Gastroesophageal sphincter (tissue), 4 donors: Measurements from ENCODE around the gene CACNB4. TPM values are rescaled to one million over a fixed set of nuclear protein-coding genes. Genes with fewer than 3 reads are reported as not detected.
A peak's percentile ranks its signal among the peaks of the same experiment; 100 is the strongest.

ENCODE experiments used
- ATAC-seq: fragments of 150-250 bp; one replicate; pipeline ENCODE4 v1.9.1; 2016; ENCODE audit warnings: mild to moderate bottlenecking, moderate library complexity
- H3K27ac ChIP-seq, 4 donors: fragments of 200-600 bp; sonication (generic) in 3 of 4; 1 replicate in 3 of 4; 2 replicates in 1 of 4; pipeline ENCODE4 v1.5.1; 2016 to 2019
- H3K27me3 ChIP-seq: fragments of 200-600 bp; sonication (generic); one replicate; pipeline ENCODE4 v1.5.1; 2019
- H3K36me3 ChIP-seq, 2 donors: fragments of 200-600 bp; sonication (generic); one replicate each; pipeline ENCODE4 v1.5.1; 2019; ENCODE audit warnings: control low read depth in 1 of 2
- H3K4me1 ChIP-seq, 3 donors: fragments of 200-600 bp; sonication (generic); 1 replicate in 2 of 3; 2 replicates in 1 of 3; pipeline ENCODE4 v1.5.1; 2016 to 2019; ENCODE audit warnings: control low read depth in 2 of 3
- H3K4me3 ChIP-seq, 2 donors: fragments of 200-600 bp; sonication (generic); one replicate each; pipeline ENCODE4 v1.5.1; 2019; ENCODE audit warnings: mild to moderate bottlenecking in 1 of 2, moderate library complexity in 1 of 2
- H3K9me3 ChIP-seq, 3 donors: fragments of 200-600 bp; sonication (generic); one replicate each; pipeline ENCODE4 v1.5.1; 2017 to 2019; ENCODE audit warnings: control low read depth in 2 of 3
- CTCF ChIP-seq, 4 experiments: fragments of 200-600 bp in 2 of 4; fragments of 450-650 bp in 2 of 4; sonication (generic) in 1 of 4; IDR thresholded peaks; one replicate each; pipeline ENCODE4 v1.5.1; 2017 to 2019; ENCODE audit warnings: antibody characterized with exemption in 4 of 4, mild to moderate bottlenecking in 2 of 4, moderate library complexity in 2 of 4
- EP300 ChIP-seq: sonication (generic); formaldehyde crosslinking; IDR thresholded peaks from one replicate; pipeline ENCODE4 v1.6.1; 2017; ENCODE audit warnings: antibody characterized with exemption, mild to moderate bottlenecking
- POLR2A ChIP-seq, 2 donors: fragments of 450-650 bp; IDR thresholded peaks; one replicate each; pipeline ENCODE4 v1.6.1; 2017; ENCODE audit warnings: antibody characterized with exemption in 2 of 2, mild to moderate bottlenecking in 2 of 2, moderate library complexity in 1 of 2
- POLR2AphosphoS5 ChIP-seq: sonication (generic); formaldehyde crosslinking; IDR thresholded peaks from one replicate; pipeline ENCODE4 v1.6.1; 2017; ENCODE audit warnings: antibody characterized with exemption
- WGBS, 2 donors: methylation state at CpG; one replicate each; pipeline ENCODE4 v1.1.5; 2018; ENCODE audit warnings: low coverage in 1 of 2; 5-methylcytosine and 5-hydroxymethylcytosine counted together
- total RNA-seq, 4 donors: library from RNA; depleted of rRNA; stranded (reverse); fragments of >200 nt; gene quantifications; one replicate each; pipeline ENCODE4 v1.1.0, GENCODE V29; 2016

The CACNB4 gene
- total RNA-seq, 4 donors from 2014 or later, result 1.4 to 5.4 (median 1.9) TPM

- no peaks in the 10 kb centered on the region for H3K9me3 ChIP-seq
- WGBS, 2 donors, result 89 to 100% methylated on average over 3 to 4 of the region's 4 CpGs
- no peak for TF ChIP-seq POLR2A (IDR thresholded peaks at IDR 0.05)
- TF ChIP-seq EP300, result no peak
- no peak for TF ChIP-seq CTCF (IDR thresholded peaks at IDR 0.05)
- TF ChIP-seq POLR2AphosphoS5, result no peak
- no peaks in the 10 kb centered on the region for H3K27me3 ChIP-seq
- H3K4me3 ChIP-seq, result no peak overlapping the region
- no peak overlapping the region for H3K27ac ChIP-seq
- no peaks in the 10 kb centered on the region for H3K36me3 ChIP-seq
- no peak for ATAC-seq
- H3K4me1 ChIP-seq, result no peaks in the 10 kb centered on the region
These were observed 49.3 kb downstream of the CACNB4 start for GRCh38 chr2:152049541-152049940.

- 47 to 57% methylated on average over 3 to 4 of the region's 6 CpGs for WGBS, 2 donors
- H3K4me1 ChIP-seq, result no peaks in the 10 kb centered on the region
- H3K27me3 ChIP-seq, result no peaks in the 10 kb centered on the region
- ATAC-seq, result no peak
- H3K9me3 ChIP-seq, result no peaks in the 10 kb centered on the region
- H3K4me3 ChIP-seq, result no peak overlapping the region
- no peak overlapping the region for H3K27ac ChIP-seq
- peak in 1 of 4 experiments; percentile 11 for TF ChIP-seq CTCF (IDR thresholded peaks at IDR 0.05)
- TF ChIP-seq POLR2AphosphoS5, result no peak
- no peaks in the 10 kb centered on the region for H3K36me3 ChIP-seq
These were observed 50.9 kb downstream of the CACNB4 start for GRCh38 chr2:152047824-152048471.

GRCh38 chr2:152046940-152047339 is 51.9 kb downstream of the CACNB4 start:
- WGBS, 2 donors, result 62 to 70% methylated on average over 4 of the region's 4 CpGs

GRCh38 chr2:152042636-152043615 is 55.9 kb downstream of the CACNB4 start:
- TF ChIP-seq CTCF (IDR thresholded peaks at IDR 0.05), result no peak
- TF ChIP-seq POLR2AphosphoS5, result no peak
- TF ChIP-seq EP300, result no peak
- no peak for TF ChIP-seq POLR2A (IDR thresholded peaks at IDR 0.05)
- Histone ChIP-seq H3K9me3 (no peaks in the 10 kb centered on the region), H3K36me3 (no peaks in the 10 kb centered on the region), H3K4me1 (peaks cover 0 to 15% (median 7%) of the 10 kb centered on the region in 3 donors), H3K27ac (no peak overlapping the region), H3K27me3 (no peaks in the 10 kb centered on the region), H3K4me3 (no peak overlapping the region)
- ATAC-seq, result no peak
- WGBS, 2 donors, result 77 to 82% methylated on average over 12 to 14 of the region's 16 CpGs

More at GRCh38 chr2:152046940-152047339, 51.9 kb downstream of the CACNB4 start:
- no peak for TF ChIP-seq CTCF (IDR thresholded peaks at IDR 0.05)
- no peak for TF ChIP-seq EP300
- TF ChIP-seq POLR2AphosphoS5, result no peak
- TF ChIP-seq POLR2A (IDR thresholded peaks at IDR 0.05), result no peak
- Histone ChIP-seq H3K9me3 (no peaks in the 10 kb centered on the region), H3K4me3 (no peak overlapping the region), H3K27me3 (no peaks in the 10 kb centered on the region), H3K36me3 (no peaks in the 10 kb centered on the region), H3K4me1 (no peaks in the 10 kb centered on the region), H3K27ac (no peak overlapping the region)
- no peak for ATAC-seq
